ENCODE data around the gene OCRL.

DNA sequence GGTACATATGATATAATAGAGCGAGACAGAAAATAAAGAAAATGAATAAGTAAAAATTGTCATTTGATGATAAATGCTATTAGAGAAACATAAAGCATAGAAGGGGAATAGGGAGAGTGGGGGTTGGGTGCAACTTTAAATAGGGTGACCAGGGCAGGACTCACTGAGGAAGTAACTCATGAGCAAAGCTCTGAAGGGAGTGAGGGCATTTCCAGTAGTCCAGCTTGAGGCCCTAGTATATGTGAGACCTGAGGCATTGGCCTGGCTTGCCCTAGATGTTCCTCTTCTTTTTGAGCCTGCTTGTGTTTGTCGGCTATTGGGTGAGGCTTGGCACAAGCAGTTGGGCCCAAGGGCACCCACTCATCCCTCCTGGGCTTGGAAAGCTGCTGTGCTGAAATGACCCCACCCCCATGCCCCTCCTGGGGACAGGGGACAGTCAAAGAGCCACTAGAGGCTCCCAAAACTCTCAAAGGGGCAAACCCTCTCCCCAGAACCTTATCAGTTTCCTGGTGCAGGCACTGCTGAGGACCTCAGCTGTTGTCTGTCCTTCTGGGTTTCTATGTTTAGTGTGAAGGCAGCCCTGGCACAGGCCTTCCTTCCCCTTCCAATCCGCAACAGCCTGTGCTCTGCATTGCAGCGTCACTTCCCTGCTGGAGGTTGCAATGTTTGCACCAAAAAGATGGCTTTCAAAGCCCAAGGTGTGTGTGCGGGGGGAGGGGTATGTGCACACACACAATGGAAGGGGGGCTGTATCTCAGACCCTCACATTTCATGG lies 74.6 kb downstream of the OCRL start:
- TF ChIP-seq, protein P1, sequence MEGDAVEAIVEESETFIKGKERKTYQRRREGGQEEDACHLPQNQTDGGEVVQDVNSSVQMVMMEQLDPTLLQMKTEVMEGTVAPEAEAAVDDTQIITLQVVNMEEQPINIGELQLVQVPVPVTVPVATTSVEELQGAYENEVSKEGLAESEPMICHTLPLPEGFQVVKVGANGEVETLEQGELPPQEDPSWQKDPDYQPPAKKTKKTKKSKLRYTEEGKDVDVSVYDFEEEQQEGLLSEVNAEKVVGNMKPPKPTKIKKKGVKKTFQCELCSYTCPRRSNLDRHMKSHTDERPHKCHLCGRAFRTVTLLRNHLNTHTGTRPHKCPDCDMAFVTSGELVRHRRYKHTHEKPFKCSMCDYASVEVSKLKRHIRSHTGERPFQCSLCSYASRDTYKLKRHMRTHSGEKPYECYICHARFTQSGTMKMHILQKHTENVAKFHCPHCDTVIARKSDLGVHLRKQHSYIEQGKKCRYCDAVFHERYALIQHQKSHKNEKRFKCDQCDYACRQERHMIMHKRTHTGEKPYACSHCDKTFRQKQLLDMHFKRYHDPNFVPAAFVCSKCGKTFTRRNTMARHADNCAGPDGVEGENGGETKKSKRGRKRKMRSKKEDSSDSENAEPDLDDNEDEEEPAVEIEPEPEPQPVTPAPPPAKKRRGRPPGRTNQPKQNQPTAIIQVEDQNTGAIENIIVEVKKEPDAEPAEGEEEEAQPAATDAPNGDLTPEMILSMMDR (conservative IDR thresholded peaks at IDR 0.05; ENCODE audit: low read depth, low read length) = no peak
- no peak for TF ChIP-seq EZH2 (IDR thresholded peaks at IDR 0.05; ENCODE audit: borderline replicate concordance, low read depth, low read length, poor library complexity, severe bottlenecking)
